Dermis microvascular lymphatic vessel endothelial cell (primary cell): ENCODE data around the gene HIVEP2. TPM values are rescaled to one million over a fixed set of nuclear protein-coding genes. Genes with fewer than 3 reads are reported as not detected.

Experiments used
- DNase-seq, 2 donors: peaks; one replicate each; pipeline versions ENCODE4 v3.0.0 to v3.0.0-alpha.2; 2010; ENCODE audit warnings: low read depth in 2 of 2
- total RNA-seq: library from RNA; depleted of rRNA; stranded (reverse); fragments of >200 nt; gene quantifications from 2 replicates; pipeline ENCODE4 v1.2.1, GENCODE V29; 2014

Gene HIVEP2
- total RNA-seq, 1 donor from 2014 or later = 5.5 TPM

- no peak for DNase-seq
These were observed 200.1 kb downstream of the HIVEP2 start for GRCh38 chr6:142744836-142745235.

- no peak for DNase-seq
These were observed 204.5 kb downstream of the HIVEP2 start for GRCh38 chr6:142740449-142740848.

- DNase-seq = no peak
These were observed 206.2 kb downstream of the HIVEP2 start for GRCh38 chr6:142738731-142739130.

GRCh38 chr6:142738035-142738396 lies 207.0 kb downstream of the HIVEP2 start:
- no peak for DNase-seq

GRCh38 chr6:142737368-142738034 lies 207.5 kb downstream of the HIVEP2 start:
- DNase-seq = no peak

- DNase-seq = peak in 1 of 2 donors; percentile 76
These were observed 209.8 kb downstream of the HIVEP2 start for GRCh38 chr6:142735204-142735603.

GRCh38 chr6:142732790-142733189 lies 212.2 kb downstream of the HIVEP2 start:
- no peak for DNase-seq

- no peak for DNase-seq
These were observed 213.4 kb downstream of the HIVEP2 start for GRCh38 chr6:142731611-142732010.

GRCh38 chr6:142729618-142730017 lies 215.4 kb downstream of the HIVEP2 start:
- no peak for DNase-seq

GRCh38 chr6:142728910-142729481 lies 216.0 kb downstream of the HIVEP2 start:
- peak; percentile 91 to 93 for DNase-seq

GRCh38 chr6:142728364-142728763 lies 216.6 kb downstream of the HIVEP2 start:
- DNase-seq = peak; percentile 80

GRCh38 chr6:142726616-142727015 lies 218.4 kb downstream of the HIVEP2 start:
- DNase-seq = no peak

GRCh38 chr6:142725024-142725770 lies 219.8 kb downstream of the HIVEP2 start:
- DNase-seq = no peak

GRCh38 chr6:142722841-142723240 lies 222.1 kb downstream of the HIVEP2 start:
- no peak for DNase-seq

GRCh38 chr6:142722012-142722411 lies 223.0 kb downstream of the HIVEP2 start:
- DNase-seq = no peak

GRCh38 chr6:142721215-142721920 lies 223.6 kb downstream of the HIVEP2 start:
- DNase-seq = no peak

- no peak for DNase-seq
These were observed 226.2 kb downstream of the HIVEP2 start for GRCh38 chr6:142718667-142719191.

- DNase-seq = peak in 1 of 2 donors; percentile 16
These were observed 228.9 kb downstream of the HIVEP2 start for GRCh38 chr6:142716097-142716496.

- no peak for DNase-seq
These were observed 229.8 kb downstream of the HIVEP2 start for GRCh38 chr6:142714951-142715785.

GRCh38 chr6:142713959-142714358 lies 231.0 kb downstream of the HIVEP2 start:
- no peak for DNase-seq

- no peak for DNase-seq
These were observed 232.7 kb downstream of the HIVEP2 start for GRCh38 chr6:142712231-142712630.
